GM23338 (cell line): ENCODE data around the gene KLK6. TPM values are rescaled to one million over a fixed set of nuclear protein-coding genes. Genes with fewer than 3 reads are reported as not detected.

Source experiments
- ATAC-seq: fragments of 200-7000 bp; cut with Tn5 transposase; 3 replicates; pipeline ENCODE4 v1.9.1; 2020
- DNase-seq: peaks from one replicate; pipeline ENCODE4 v3.0.0-alpha.2; 2015; ENCODE audit warnings: low spot score
- H2AFZ ChIP-seq: fragments of 200-600 bp; sonication (generic); 2 replicates; pipeline ENCODE4 v1.8.0; 2016; ENCODE audit warnings: antibody characterized with exemption, mild to moderate bottlenecking, moderate library complexity
- H3F3A ChIP-seq: fragments of 200-600 bp; sonication (generic); replicated peaks from 2 replicates; pipeline ENCODE4 v1.8.0; 2017; ENCODE audit warnings: antibody characterized with exemption, mixed run types, low read depth
- H3K27ac ChIP-seq: fragments of 200-600 bp; sonication (generic); 2 replicates; pipeline ENCODE4 v1.6.1; 2016; ENCODE audit warnings: low read depth
- H3K27me3 ChIP-seq: fragments of 200-600 bp; sonication (generic); 2 replicates; pipeline ENCODE4 v1.8.0; 2016; ENCODE audit warnings: mild to moderate bottlenecking, mixed run types, moderate library complexity; ENCODE audit not compliant: insufficient read depth
- H3K36me3 ChIP-seq: fragments of 200-600 bp; sonication (generic); 2 replicates; pipeline ENCODE4 v1.8.0; 2016; ENCODE audit warnings: mild to moderate bottlenecking; ENCODE audit not compliant: insufficient read depth
- H3K4me1 ChIP-seq: fragments of 200-600 bp; sonication (generic); 2 replicates; pipeline ENCODE4 v1.8.0; 2016; ENCODE audit warnings: mild to moderate bottlenecking, moderate library complexity; ENCODE audit not compliant: insufficient read depth
- H3K4me2 ChIP-seq: fragments of 200-600 bp; sonication (generic); 2 replicates; pipeline ENCODE4 v1.7.1; 2017; ENCODE audit warnings: mixed run types
- H3K4me3 ChIP-seq: fragments of 200-600 bp; sonication (generic); 2 replicates; pipeline ENCODE4 v1.6.1; 2016; ENCODE audit warnings: mixed run types
- H3K79me2 ChIP-seq: fragments of 200-600 bp; sonication (generic); replicated peaks from 2 replicates; pipeline ENCODE4 v1.8.0; 2017; ENCODE audit warnings: mild to moderate bottlenecking; ENCODE audit not compliant: insufficient read depth
- H3K9me2 ChIP-seq: fragments of 200-600 bp; sonication (generic); 2 replicates; pipeline ENCODE4 v1.8.0; 2017; ENCODE audit not compliant: insufficient read depth
- H4K20me1 ChIP-seq: fragments of 200-600 bp; sonication (generic); replicated peaks from 2 replicates; pipeline ENCODE4 v1.8.0; 2017; ENCODE audit warnings: mild to moderate bottlenecking; ENCODE audit not compliant: insufficient read depth
- H3K27ac Mint-ChIP-seq: 2 replicates; pipeline ENCODE4 v1.8.0; 2020; ENCODE audit warnings: inconsistent platforms, mild to moderate bottlenecking, moderate library complexity, mixed read lengths
- H3K27me3 Mint-ChIP-seq: 3 replicates; pipeline ENCODE4 v1.8.0; 2022; ENCODE audit warnings: low read depth, mild to moderate bottlenecking, moderate library complexity, mixed read lengths, inconsistent platforms; ENCODE audit not compliant: insufficient read depth, poor library complexity
- H3K36me3 Mint-ChIP-seq: 3 replicates; pipeline ENCODE4 v1.8.0; 2021; ENCODE audit warnings: low read depth, mild to moderate bottlenecking, inconsistent platforms, moderate library complexity, mixed read lengths
- H3K4me1 Mint-ChIP-seq: 3 replicates; pipeline ENCODE4 v1.8.0; 2020; ENCODE audit warnings: mild to moderate bottlenecking, inconsistent platforms, mixed read lengths
- H3K4me3 Mint-ChIP-seq: 3 replicates; pipeline ENCODE4 v1.8.0; 2021; ENCODE audit warnings: moderate library complexity, mild to moderate bottlenecking, inconsistent platforms, mixed read lengths
- H3K9me3 Mint-ChIP-seq: 3 replicates; pipeline ENCODE4 v1.8.0; 2020; ENCODE audit warnings: moderate library complexity, mild to moderate bottlenecking, inconsistent platforms, mixed read lengths
- CREB1 ChIP-seq: fragments of 250-450 bp; sonication (Bioruptor Pico); IDR thresholded peaks from 2 replicates; pipeline ENCODE4 v1.5.0; 2020; ENCODE audit warnings: low read depth, mild to moderate bottlenecking, moderate library complexity
- CTCF ChIP-seq, 2 experiments: fragments of 200-600 bp in 1 of 2; sonication (generic) in 1 of 2; conservative IDR thresholded peaks; 2 replicates each; pipeline versions ENCODE4 v1.5.1 to v1.6.1; 2016 to 2017; ENCODE audit warnings: antibody characterized with exemption in 2 of 2, low read depth in 2 of 2, mild to moderate bottlenecking in 2 of 2, moderate library complexity in 1 of 2
- ETS1 ChIP-seq: IDR thresholded peaks from 2 replicates; pipeline ENCODE4 v1.6.1; 2016; ENCODE audit warnings: antibody characterized with exemption
- EZH2 ChIP-seq: fragments of 200-600 bp; sonication (generic); IDR thresholded peaks from one replicate; pipeline ENCODE4 v1.8.0; 2017; ENCODE audit warnings: antibody characterized with exemption, mild to moderate bottlenecking, low read depth; ENCODE audit not compliant: unreplicated experiment
- EZH2phosphoT487 ChIP-seq: fragments of 200-600 bp; sonication (generic); IDR thresholded peaks from one replicate; pipeline ENCODE4 v1.8.1; 2018; ENCODE audit warnings: antibody characterized with exemption; ENCODE audit not compliant: unreplicated experiment
- JUNB ChIP-seq: IDR thresholded peaks from one replicate; pipeline ENCODE4 v1.6.1; 2016; ENCODE audit warnings: antibody characterized with exemption; ENCODE audit not compliant: unreplicated experiment
- NANOG ChIP-seq: IDR thresholded peaks from 2 replicates; pipeline ENCODE4 v1.6.1; 2016; ENCODE audit warnings: antibody characterized with exemption, borderline replicate concordance
- POLR2AphosphoS5 ChIP-seq: IDR thresholded peaks from 2 replicates; pipeline ENCODE4 v1.6.1; 2016; ENCODE audit warnings: antibody characterized with exemption, low read depth
- STAT1 ChIP-seq: IDR thresholded peaks from one replicate; pipeline ENCODE4 v1.6.1; 2016; ENCODE audit warnings: antibody characterized with exemption; ENCODE audit not compliant: unreplicated experiment
- ZNF114 ChIP-seq: fragments of 250-450 bp; sonication (Bioruptor Pico); IDR thresholded peaks from 2 replicates; pipeline ENCODE4 v1.5.0; 2020; ENCODE audit warnings: mild to moderate bottlenecking, moderate library complexity
- ZNF331 ChIP-seq: fragments of 250-450 bp; sonication (Bioruptor Pico); IDR thresholded peaks from 2 replicates; pipeline ENCODE4 v1.5.0; 2020; ENCODE audit warnings: low read depth, mild to moderate bottlenecking, moderate library complexity
- ZNF462 ChIP-seq: fragments of 250-450 bp; sonication (Bioruptor Pico); IDR thresholded peaks from 2 replicates; pipeline ENCODE4 v1.5.0; 2020; ENCODE audit warnings: mild to moderate bottlenecking, moderate library complexity
- polyA plus RNA-seq: library from polyadenylated mRNA; unstranded; fragments of >200 nt; fragmentation: Nextera tagmentation; extraction: Ambion mirVana; gene quantifications from 2 replicates; pipeline ENCODE4 v1.2.1, GENCODE V29; 2016
- total RNA-seq: library from RNA; depleted of rRNA; stranded (reverse); fragments of >200 nt; shearing (Covaris generic); gene quantifications from 2 replicates; pipeline ENCODE4 v1.2.3, GENCODE V29; 2014

KLK6 gene
- total and polyA plus RNA-seq, 2 experiments from 2014 or later = 0.47 to 0.56 TPM

- no peaks in the 10 kb centered on the region for H3K9me2 ChIP-seq
- TF ChIP-seq ETS1 = no peak
- no peak for TF ChIP-seq POLR2AphosphoS5
- TF ChIP-seq JUNB = no peak
- no peak for TF ChIP-seq EZH2phosphoT487
- TF ChIP-seq ZNF331 (CRISPR knock-in tag) = no peak
- TF ChIP-seq STAT1 = no peak
- no peak overlapping the region for H3K27ac ChIP-seq
- peaks cover 16% of the 10 kb centered on the region for H3K4me1 ChIP-seq
- H2AFZ ChIP-seq = no peak overlapping the region; the same call in 1 of the 2 replicates
- Mint-ChIP-seq H3K4me3 (no peak overlapping the region), H3K27ac (no peak overlapping the region), H3K36me3 (no peaks in the 10 kb centered on the region; the same call in 2 of the 3 replicates), H3K9me3 (no peaks in the 10 kb centered on the region; the same call in 2 of the 3 replicates), H3K27me3 (peaks cover 5% of the 10 kb centered on the region), H3K4me1 (peaks cover 33% of the 10 kb centered on the region)
- H4K20me1 ChIP-seq = no peaks in the 10 kb centered on the region
- no peaks in the 10 kb centered on the region for H3F3A ChIP-seq
- DNase-seq (no peak), ATAC-seq (no peak)
- peak overlapping the region; percentile 48; the same call in 1 of the 2 replicates for H3K4me2 ChIP-seq
- H3K27me3 ChIP-seq = peaks cover 5% of the 10 kb centered on the region; the same call in 1 of the 2 replicates
- H3K4me3 ChIP-seq = no peak overlapping the region
- no peaks in the 10 kb centered on the region for H3K79me2 ChIP-seq
- no peaks in the 10 kb centered on the region for H3K36me3 ChIP-seq
Measured at GRCh38 chr19:50978772-50979390, 9.5 kb upstream of the KLK6 start.

GRCh38 chr19:50977626-50978025, 8.2 kb upstream of the KLK6 start:
- Histone ChIP-seq H3K79me2 (no peaks in the 10 kb centered on the region), H3K27ac (no peak overlapping the region), H3K27me3 (no peaks in the 10 kb centered on the region), H2AFZ (no peak overlapping the region), H4K20me1 (no peaks in the 10 kb centered on the region), H3K4me1 (peaks cover 16% of the 10 kb centered on the region), H3K4me2 (no peak overlapping the region), H3K4me3 (no peak overlapping the region), H3K9me2 (no peaks in the 10 kb centered on the region), H3K36me3 (no peaks in the 10 kb centered on the region), H3F3A (no peaks in the 10 kb centered on the region)
- peaks cover 5% of the 10 kb centered on the region for H3K27me3 Mint-ChIP-seq
- H3K36me3 Mint-ChIP-seq = no peaks in the 10 kb centered on the region; the same call in 2 of the 3 replicates
- H3K27ac Mint-ChIP-seq = no peak overlapping the region
- peaks cover 33% of the 10 kb centered on the region for H3K4me1 Mint-ChIP-seq
- DNase-seq (no peak), ATAC-seq (no peak)
- no peaks in the 10 kb centered on the region; the same call in 2 of the 3 replicates for H3K9me3 Mint-ChIP-seq
- H3K4me3 Mint-ChIP-seq = no peak overlapping the region
- TF ChIP-seq CTCF (conservative IDR thresholded peaks at IDR 0.05; ENCODE audit: low read depth in 2 of 2) (no peak), ZNF114 (no peak), JUNB (no peak), ZNF462 (CRISPR knock-in tag) (no peak), ZNF331 (CRISPR knock-in tag) (no peak), STAT1 (no peak), EZH2phosphoT487 (no peak), CREB1 (CRISPR knock-in tag) (no peak), NANOG (no peak), EZH2 (no peak), POLR2AphosphoS5 (no peak)
